Suppressor macrophage treated with lipopolysaccharide for 1 hour (primary cell): ENCODE results near the gene MSI2.
A peak's percentile ranks its signal among the peaks of the same experiment; 100 is the strongest.

Source experiments
- DNase-seq, 3 donors: peaks; one replicate each; pipeline ENCODE4 v3.0.0-alpha.2; 2020 to 2022

MSI2 gene

DNA sequence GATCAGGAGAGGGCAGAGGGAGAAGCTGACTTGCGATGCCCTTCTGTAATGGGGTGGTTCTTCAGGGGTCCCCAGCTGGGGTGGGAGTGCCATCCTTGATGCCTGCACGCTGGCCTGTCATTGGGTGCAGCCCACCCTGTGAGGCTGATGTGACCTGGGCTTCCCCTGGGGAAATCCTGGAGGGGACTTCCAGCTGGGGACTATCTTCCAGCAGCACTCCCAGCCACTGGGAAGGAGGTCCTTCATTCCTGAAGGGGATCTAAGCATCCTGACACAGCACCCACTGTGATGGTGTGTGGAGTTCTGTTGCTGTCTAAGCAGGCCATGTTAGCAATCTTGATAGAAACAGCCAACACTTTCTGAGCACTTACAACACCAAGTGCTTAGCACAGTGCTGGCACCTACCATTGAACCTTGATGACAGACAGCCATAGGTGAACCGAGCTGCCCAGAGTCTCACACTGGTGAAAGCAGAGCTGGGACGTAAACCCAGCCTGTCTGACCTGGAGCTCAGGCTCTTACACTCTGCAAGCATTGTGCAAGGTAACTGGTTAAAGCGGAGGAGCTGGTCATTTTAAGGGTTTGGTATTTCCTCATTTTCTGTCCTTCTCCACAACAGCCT, 277.5 kb downstream of the MSI2 start:
- no peak for DNase-seq

GRCh38 chr17:57534863-57535248, 278.5 kb downstream of the MSI2 start:
- DNase-seq, result no peak

- no peak for DNase-seq
Observed at GRCh38 chr17:57535249-57535966, 279.1 kb downstream of the MSI2 start.

DNA sequence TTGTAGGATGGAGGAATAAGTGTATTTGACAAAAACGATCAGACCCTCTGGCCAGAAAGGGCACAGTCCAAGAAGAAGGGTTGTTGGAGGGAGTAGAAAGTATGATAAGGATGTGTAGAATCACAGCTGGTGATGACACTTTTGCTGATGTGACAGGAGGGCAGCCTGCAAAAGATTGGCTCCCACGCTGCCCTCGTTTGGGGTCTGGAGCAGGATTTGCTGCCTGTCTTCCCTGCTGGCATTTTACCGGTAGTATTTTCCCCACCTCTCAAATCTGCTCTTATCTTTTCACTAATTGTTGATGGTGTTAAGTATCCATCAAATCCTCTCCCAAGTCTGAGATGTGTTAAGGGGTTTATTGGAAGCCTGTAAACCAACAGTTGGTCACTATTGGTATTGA, 280.0 kb downstream of the MSI2 start:
- DNase-seq, result no peak

GRCh38 chr17:57536789-57537523, 280.6 kb downstream of the MSI2 start:
- DNase-seq, result no peak

DNA sequence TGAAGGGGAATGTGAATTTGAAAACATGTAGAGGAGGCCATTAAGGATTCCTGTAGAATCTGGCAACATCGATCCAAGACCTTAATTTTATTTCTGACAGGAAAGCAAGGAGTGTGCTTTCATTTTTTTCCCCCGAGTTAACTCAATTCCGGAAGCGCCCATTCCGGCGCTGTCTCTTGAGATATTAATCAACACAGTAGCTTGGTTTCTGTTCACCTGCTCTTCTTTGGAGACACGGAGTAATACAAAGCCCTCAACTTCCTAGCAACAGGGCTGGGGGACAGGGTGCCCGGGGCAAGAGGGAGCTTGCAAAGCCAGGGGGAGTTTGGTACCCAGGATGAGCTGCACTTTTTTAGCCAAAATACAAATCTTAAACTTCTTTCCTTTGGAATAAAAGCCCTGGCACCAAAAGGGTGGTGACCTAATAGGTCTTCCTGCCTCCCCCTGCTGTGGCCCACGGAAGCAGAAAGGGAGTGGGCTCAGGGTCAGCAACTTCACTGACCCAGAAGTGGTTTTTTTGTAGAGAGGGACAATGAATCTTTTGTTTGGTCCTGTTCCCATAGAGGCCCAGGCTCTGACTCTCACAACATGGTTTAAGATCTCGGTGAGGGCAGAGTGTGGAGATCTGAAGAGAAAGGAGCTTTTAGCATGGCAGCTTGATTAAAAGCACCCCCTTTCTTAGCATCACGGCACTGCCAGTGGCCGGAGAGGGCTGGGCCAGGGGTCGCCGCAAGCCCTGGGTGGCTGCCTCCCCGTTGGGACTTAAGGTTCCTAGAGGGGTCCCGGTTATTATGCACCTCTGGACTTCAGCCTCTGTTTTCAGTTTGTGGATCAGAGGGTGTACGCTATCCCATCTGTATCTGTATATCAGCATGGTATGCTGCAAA, 281.4 kb downstream of the MSI2 start:
- DNase-seq, result peak in 1 of 3 donors; percentile 32

GRCh38 chr17:57538736-57539456, 282.6 kb downstream of the MSI2 start:
- no peak for DNase-seq

DNA sequence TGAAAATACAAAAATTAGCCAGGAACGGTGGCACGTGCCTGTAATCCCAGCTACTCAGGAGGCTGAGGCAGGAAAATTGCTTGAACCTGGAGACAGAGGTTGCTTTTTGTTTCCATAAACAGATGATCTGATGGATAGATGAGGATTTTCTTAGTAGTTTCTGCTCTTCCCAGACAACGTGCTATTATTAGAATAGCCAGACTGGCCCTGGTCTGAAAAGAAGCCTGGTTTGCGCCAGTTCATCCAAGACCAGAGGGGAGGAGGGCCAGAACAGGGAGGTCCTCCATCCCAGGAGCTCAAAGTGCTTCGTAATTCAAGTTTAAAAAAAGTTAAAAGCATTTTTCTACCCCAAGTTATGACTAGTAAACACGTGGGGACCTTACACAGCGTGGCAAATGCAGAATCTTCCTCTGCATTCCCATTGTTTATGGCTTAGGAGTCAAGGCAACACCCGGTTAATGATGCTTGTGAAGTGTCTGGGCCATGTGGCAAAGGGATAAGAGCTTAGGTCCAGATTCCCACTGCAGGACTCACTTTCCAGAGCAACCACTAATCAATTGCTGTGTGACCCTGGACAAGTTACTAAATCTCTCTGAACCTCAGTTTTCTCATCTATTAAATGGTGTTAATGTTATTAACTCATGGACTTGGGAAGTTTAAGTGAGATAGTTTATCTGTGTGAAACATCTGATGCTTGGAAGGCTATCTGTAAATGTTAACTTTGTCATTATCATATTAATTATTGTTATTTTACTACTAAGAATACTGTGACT, 283.4 kb downstream of the MSI2 start:
- DNase-seq, result no peak

DNA sequence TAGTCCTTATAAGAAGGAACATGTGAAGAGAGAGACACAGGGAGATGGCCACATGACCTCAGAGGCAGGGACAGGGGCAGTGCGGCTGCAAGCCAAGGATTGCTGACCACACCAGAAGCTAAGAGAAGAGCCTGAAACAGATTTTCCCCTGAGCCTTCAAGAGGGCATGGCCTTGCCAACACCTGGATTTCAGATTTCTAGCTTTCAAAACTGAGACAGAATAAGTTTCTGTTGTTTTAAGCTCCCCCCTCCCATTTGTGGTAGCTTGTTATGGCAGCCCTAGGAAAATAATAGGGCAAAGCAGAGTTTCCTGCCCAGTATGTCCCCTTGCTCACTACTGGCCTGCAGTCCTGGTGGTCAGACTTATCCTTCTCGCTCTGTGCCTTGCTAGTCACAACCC, 284.3 kb downstream of the MSI2 start:
- no peak for DNase-seq

GRCh38 chr17:57541049-57541448, 284.7 kb downstream of the MSI2 start:
- no peak for DNase-seq

- peak; percentile 58 to 85 (median 69) for DNase-seq
Observed at GRCh38 chr17:57541472-57542394, 285.4 kb downstream of the MSI2 start.

GRCh38 chr17:57542510-57542909, 286.2 kb downstream of the MSI2 start:
- no peak for DNase-seq

GRCh38 chr17:57543230-57543629, 286.9 kb downstream of the MSI2 start:
- no peak for DNase-seq

GRCh38 chr17:57544401-57544800, 288.1 kb downstream of the MSI2 start:
- no peak for DNase-seq

DNA sequence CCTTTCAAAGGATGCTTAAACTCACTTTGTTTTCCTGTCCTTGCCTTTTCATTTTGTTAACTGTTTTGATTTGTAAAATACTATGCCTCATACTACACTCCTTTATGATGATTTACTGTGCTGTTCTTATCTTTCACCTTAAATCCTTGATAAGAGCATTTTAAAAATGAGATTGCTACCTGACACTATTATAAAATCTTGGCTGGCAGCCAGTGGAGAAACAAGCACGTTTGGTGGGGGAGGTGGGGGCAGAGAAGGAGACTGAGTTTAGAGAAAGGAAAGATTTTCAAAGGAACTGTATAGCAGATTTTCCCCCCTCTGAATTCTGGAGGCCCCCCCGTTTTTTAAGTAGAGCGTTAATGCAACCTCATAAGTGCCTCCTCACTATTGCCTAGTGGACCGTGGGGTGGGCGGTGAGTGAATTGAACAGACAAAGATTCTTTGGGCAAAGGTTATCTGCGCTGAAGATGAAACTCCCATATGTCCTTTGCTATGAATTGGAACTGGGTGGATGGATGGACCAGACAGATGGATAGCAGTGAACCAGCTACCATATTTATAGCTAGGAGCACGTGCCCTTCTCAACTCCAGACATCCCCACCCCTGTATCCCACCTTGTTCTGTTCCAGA, 288.6 kb downstream of the MSI2 start:
- no peak for DNase-seq

GRCh38 chr17:57545731-57546342, 289.5 kb downstream of the MSI2 start:
- DNase-seq, result no peak

- DNase-seq, result no peak
Observed at GRCh38 chr17:57548421-57549410, 292.4 kb downstream of the MSI2 start.

GRCh38 chr17:57549468-57549867, 293.1 kb downstream of the MSI2 start:
- no peak for DNase-seq
